ENCODE results near the gene ASTN1. TPM values are rescaled to one million over a fixed set of nuclear protein-coding genes. Genes with fewer than 3 reads are reported as not detected.

Gene ASTN1
- total RNA-seq, 1 experiment from 2014 or later = not detected

DNA sequence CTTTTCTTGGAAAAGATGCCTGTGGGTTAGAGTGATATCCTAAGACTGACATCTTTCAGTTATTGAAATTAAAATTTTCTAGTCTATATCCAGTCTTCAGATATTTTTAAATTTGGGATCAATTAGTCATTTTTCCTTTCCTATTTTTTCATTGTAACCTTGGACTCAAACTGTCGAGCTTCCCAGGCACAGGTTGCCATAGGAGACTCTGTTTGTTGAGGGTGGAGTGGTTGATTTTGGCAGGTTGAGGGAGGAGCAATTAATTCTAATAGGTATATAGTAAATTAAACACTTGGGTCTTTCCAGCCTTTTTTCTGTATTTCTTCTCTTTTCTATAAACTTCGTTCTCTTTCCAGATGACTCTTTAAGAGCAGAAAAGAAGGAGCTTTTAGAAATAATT, 326.8 kb downstream of the ASTN1 start:
- H3K4me3 ChIP-seq = no peak overlapping the region
- no peaks in the 10 kb centered on the region for H3K36me3 ChIP-seq
- no peaks in the 10 kb centered on the region for H3K9me3 ChIP-seq
- DNase-seq = no peak
- no peaks in the 10 kb centered on the region for H3K27me3 ChIP-seq

GRCh38 chr1:176831150-176831549, 333.4 kb downstream of the ASTN1 start:
- DNase-seq = no peak
- Histone ChIP-seq H3K36me3 (no peaks in the 10 kb centered on the region), H3K9me3 (no peaks in the 10 kb centered on the region), H3K4me3 (no peak overlapping the region), H3K27me3 (no peaks in the 10 kb centered on the region)

DNA sequence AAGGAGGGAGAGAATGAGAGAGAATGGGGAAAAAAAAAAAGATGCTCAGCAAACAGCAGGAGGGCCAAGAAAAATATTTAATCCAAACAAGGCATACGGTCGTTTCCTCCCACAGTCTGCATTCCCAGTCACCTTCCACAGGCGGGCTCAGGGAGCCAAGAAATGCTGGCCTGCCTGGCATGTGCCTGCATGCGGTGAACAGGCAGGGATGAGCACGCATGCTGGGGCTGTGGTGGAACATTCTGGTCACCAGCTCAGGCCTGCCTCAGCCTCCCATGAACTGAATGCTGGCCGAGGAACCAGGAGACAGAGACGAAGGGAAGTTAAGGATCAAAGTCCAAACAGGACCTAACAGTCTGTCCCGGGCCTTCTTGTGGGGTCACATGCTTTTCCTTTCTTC, 335.3 kb downstream of the ASTN1 start:
- Histone ChIP-seq H3K4me3 (no peak overlapping the region), H3K27me3 (no peaks in the 10 kb centered on the region)
- peak; percentile 12 for DNase-seq

GRCh38 chr1:176826265-176826664, 338.2 kb downstream of the ASTN1 start:
- no peak overlapping the region for H3K4me3 ChIP-seq
- no peaks in the 10 kb centered on the region for H3K27me3 ChIP-seq
- DNase-seq = no peak

More for the DNA sequence above, 335.3 kb downstream of the ASTN1 start:
- no peaks in the 10 kb centered on the region for H3K9me3 ChIP-seq
- no peaks in the 10 kb centered on the region for H3K36me3 ChIP-seq

GRCh38 chr1:176820391-176821031, 344.0 kb downstream of the ASTN1 start:
- H3K9me3 ChIP-seq = no peaks in the 10 kb centered on the region
- DNase-seq = no peak
- no peak overlapping the region for H3K4me3 ChIP-seq
- no peaks in the 10 kb centered on the region for H3K27me3 ChIP-seq
- H3K36me3 ChIP-seq = no peaks in the 10 kb centered on the region

More at GRCh38 chr1:176826265-176826664, 338.2 kb downstream of the ASTN1 start:
- Histone ChIP-seq H3K9me3 (no peaks in the 10 kb centered on the region), H3K36me3 (no peaks in the 10 kb centered on the region)

DNA sequence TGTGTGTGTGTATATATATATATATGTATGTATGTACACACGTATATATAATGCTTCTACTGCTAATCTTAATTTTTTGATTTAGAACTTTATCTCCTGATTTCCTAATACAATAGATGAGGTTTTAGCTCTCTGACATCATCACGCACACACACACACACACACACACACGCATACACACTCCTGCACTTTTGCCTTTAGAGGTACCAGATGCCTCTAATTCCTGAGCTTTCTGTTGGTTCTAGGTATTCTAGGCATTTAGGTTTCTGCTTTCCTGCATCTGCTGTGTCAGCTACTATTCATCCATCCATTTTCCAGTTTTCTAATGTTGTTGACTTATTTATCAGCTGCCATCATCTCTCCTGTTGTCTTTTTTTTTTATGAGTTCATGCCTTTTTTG, 348.3 kb downstream of the ASTN1 start:
- H3K4me3 ChIP-seq = no peak overlapping the region
- H3K9me3 ChIP-seq = no peaks in the 10 kb centered on the region
- no peak for DNase-seq
- H3K27me3 ChIP-seq = no peaks in the 10 kb centered on the region; the same call in 1 of the 2 replicates
- H3K36me3 ChIP-seq = no peaks in the 10 kb centered on the region

DNA sequence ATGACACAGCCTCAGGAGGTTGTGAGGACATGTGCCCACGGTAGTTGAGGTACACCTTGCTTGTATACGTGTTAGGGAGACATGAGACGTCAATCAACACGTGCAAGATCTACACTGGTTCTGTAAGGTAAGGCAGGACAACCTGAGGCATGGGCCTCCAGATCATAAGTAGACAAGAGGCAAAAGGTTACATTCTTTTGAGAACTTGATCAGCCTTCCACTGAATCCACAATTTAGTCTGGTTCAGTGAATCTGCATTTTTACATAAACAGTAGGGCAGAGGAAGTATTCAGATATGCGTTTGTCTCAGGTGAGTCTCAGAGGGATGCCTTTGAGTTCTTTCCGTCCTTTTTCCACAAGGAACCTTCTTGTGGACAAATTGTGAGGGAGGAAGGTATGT, 348.9 kb downstream of the ASTN1 start:
- H3K27me3 ChIP-seq = no peaks in the 10 kb centered on the region; the same call in 1 of the 2 replicates
- H3K9me3 ChIP-seq = no peaks in the 10 kb centered on the region
- DNase-seq = no peak
- H3K4me3 ChIP-seq = no peak overlapping the region
- no peaks in the 10 kb centered on the region for H3K36me3 ChIP-seq

- Histone ChIP-seq H3K27me3 (no peaks in the 10 kb centered on the region; the same call in 1 of the 2 replicates), H3K9me3 (no peaks in the 10 kb centered on the region), H3K4me3 (no peak overlapping the region), H3K36me3 (no peaks in the 10 kb centered on the region)
- DNase-seq = no peak
Measured at GRCh38 chr1:176811511-176812288, 352.8 kb downstream of the ASTN1 start.

DNA sequence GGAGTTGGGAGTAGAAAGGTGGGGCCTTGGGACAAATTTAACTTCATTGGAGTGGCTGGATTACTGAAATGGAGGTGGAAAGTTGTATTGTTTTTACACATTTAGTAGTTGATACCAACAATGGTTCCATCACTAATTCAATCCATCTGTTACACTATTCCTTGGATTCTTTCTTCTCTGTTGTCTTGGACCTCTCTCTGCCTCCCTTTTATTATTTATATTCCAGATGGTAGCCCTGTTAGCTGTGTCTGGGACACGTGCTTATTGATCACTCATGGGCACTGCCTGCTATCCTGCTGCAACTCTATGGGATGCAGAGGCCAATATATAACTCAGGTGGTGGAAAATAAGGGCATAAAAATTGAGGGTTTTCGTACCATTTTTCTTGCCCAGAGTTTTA, 355.2 kb downstream of the ASTN1 start:
- no peaks in the 10 kb centered on the region for H3K36me3 ChIP-seq
- no peaks in the 10 kb centered on the region for H3K27me3 ChIP-seq
- no peak overlapping the region for H3K4me3 ChIP-seq
- H3K9me3 ChIP-seq = no peaks in the 10 kb centered on the region
- DNase-seq = no peak

Other genes with a start within 250 kb of the ASTN1 start
- not detected in 2 replicates for gene BRINP2, start 6.2 kb upstream of the ASTN1 start, total RNA-seq (2014; rRNA removed; shearing (Covaris generic); ENCODE audit: low replicate concordance)